ENCODE results near the gene ALAD. TPM values are rescaled to one million over a fixed set of nuclear protein-coding genes. Genes with fewer than 3 reads are reported as not detected.

The ALAD gene
- total and polyA plus RNA-seq, 2 donors (not counting 1 experiment from before 2014, with no cell fraction given): 13.1 to 42.1 TPM

- no peak overlapping the region for H3K27ac ChIP-seq (ENCODE audit: insufficient read depth, low read length)
- H3K9me3 ChIP-seq (ENCODE audit: control insufficient read depth, insufficient read depth, low read depth, low read length): no peaks in the 10 kb centered on the region
- no peak overlapping the region for H3K4me3 ChIP-seq (replicated peaks in 1 of 4; ENCODE audit: control extremely low read depth in 1 of 4, insufficient read depth in 1 of 4, low read depth in 3 of 4, low read length in 4 of 4)
- no peak overlapping the region for H3K9ac ChIP-seq (ENCODE audit: insufficient read depth, low read length)
- H3K36me3 ChIP-seq (ENCODE audit: control insufficient read depth, insufficient read depth, low read length): peaks cover 14% of the 10 kb centered on the region
- DNase-seq (ENCODE audit: low read depth in 2 of 2): no peak
- no peaks in the 10 kb centered on the region for H3K4me1 ChIP-seq (ENCODE audit: control insufficient read depth, extremely low read depth, insufficient read depth, low read length)
- no peaks in the 10 kb centered on the region for H3K79me2 ChIP-seq (ENCODE audit: control insufficient read depth, insufficient read depth, low read length)
- H3K27me3 ChIP-seq (ENCODE audit: control insufficient read depth, insufficient read depth, low read length): no peaks in the 10 kb centered on the region
- H3K4me2 ChIP-seq (ENCODE audit: extremely low read depth, insufficient read depth, low read length): no peak overlapping the region
- H2AFZ ChIP-seq (ENCODE audit: low read length): no peak overlapping the region
- TF ChIP-seq EZH2 (IDR thresholded peaks at IDR 0.05; ENCODE audit: low read length, missing control alignments): no peak
- TF ChIP-seq CTCF (conservative IDR thresholded peaks at IDR 0.05 in 1 of 2, IDR thresholded peaks at IDR 0.05 in 1 of 2; ENCODE audit: low read depth in 1 of 2, low read length in 2 of 2): no peak
- no peaks in the 10 kb centered on the region for H4K20me1 ChIP-seq (ENCODE audit: control insufficient read depth, extremely low read depth, insufficient read depth, low read length)
These were observed 12.3 kb downstream of the ALAD start for GRCh38 chr9:113388833-113389232.

- Histone ChIP-seq H3K36me3 (ENCODE audit: control insufficient read depth, insufficient read depth, low read length) (peaks cover 14% of the 10 kb centered on the region), H3K9ac (ENCODE audit: insufficient read depth, low read length) (no peak overlapping the region), H3K79me2 (ENCODE audit: control insufficient read depth, insufficient read depth, low read length) (no peaks in the 10 kb centered on the region), H3K27me3 (ENCODE audit: control insufficient read depth, insufficient read depth, low read length) (no peaks in the 10 kb centered on the region), H3K4me3 (replicated peaks in 1 of 4; ENCODE audit: control extremely low read depth in 1 of 4, insufficient read depth in 1 of 4, low read depth in 3 of 4, low read length in 4 of 4) (no peak overlapping the region), H3K4me1 (ENCODE audit: control insufficient read depth, extremely low read depth, insufficient read depth, low read length) (no peaks in the 10 kb centered on the region), H3K4me2 (ENCODE audit: extremely low read depth, insufficient read depth, low read length) (no peak overlapping the region), H4K20me1 (ENCODE audit: control insufficient read depth, extremely low read depth, insufficient read depth, low read length) (no peaks in the 10 kb centered on the region), H2AFZ (ENCODE audit: low read length) (no peak overlapping the region), H3K27ac (ENCODE audit: insufficient read depth, low read length) (no peak overlapping the region), H3K9me3 (ENCODE audit: control insufficient read depth, insufficient read depth, low read depth, low read length) (no peaks in the 10 kb centered on the region)
- DNase-seq (ENCODE audit: low read depth in 2 of 2): no peak
- TF ChIP-seq EZH2 (IDR thresholded peaks at IDR 0.05; ENCODE audit: low read length, missing control alignments) (no peak), CTCF (conservative IDR thresholded peaks at IDR 0.05 in 1 of 2, IDR thresholded peaks at IDR 0.05 in 1 of 2; ENCODE audit: low read depth in 1 of 2, low read length in 2 of 2) (no peak)
These were observed 13.4 kb downstream of the ALAD start for GRCh38 chr9:113387560-113388230.

GRCh38 chr9:113386571-113387393 lies 14.3 kb downstream of the ALAD start:
- Histone ChIP-seq H3K9ac (ENCODE audit: insufficient read depth, low read length) (no peak overlapping the region), H3K27ac (ENCODE audit: insufficient read depth, low read length) (no peak overlapping the region), H3K79me2 (ENCODE audit: control insufficient read depth, insufficient read depth, low read length) (no peaks in the 10 kb centered on the region), H3K4me1 (ENCODE audit: control insufficient read depth, extremely low read depth, insufficient read depth, low read length) (no peaks in the 10 kb centered on the region), H3K4me3 (replicated peaks in 1 of 4; ENCODE audit: control extremely low read depth in 1 of 4, insufficient read depth in 1 of 4, low read depth in 3 of 4, low read length in 4 of 4) (no peak overlapping the region), H3K4me2 (ENCODE audit: extremely low read depth, insufficient read depth, low read length) (no peak overlapping the region), H4K20me1 (ENCODE audit: control insufficient read depth, extremely low read depth, insufficient read depth, low read length) (no peaks in the 10 kb centered on the region), H3K27me3 (ENCODE audit: control insufficient read depth, insufficient read depth, low read length) (no peaks in the 10 kb centered on the region), H3K36me3 (ENCODE audit: control insufficient read depth, insufficient read depth, low read length) (peaks cover 14% of the 10 kb centered on the region), H3K9me3 (ENCODE audit: control insufficient read depth, insufficient read depth, low read depth, low read length) (no peaks in the 10 kb centered on the region), H2AFZ (ENCODE audit: low read length) (no peak overlapping the region)
- TF ChIP-seq CTCF (conservative IDR thresholded peaks at IDR 0.05 in 1 of 2, IDR thresholded peaks at IDR 0.05 in 1 of 2; ENCODE audit: low read depth in 1 of 2, low read length in 2 of 2): no peak
- TF ChIP-seq EZH2 (IDR thresholded peaks at IDR 0.05; ENCODE audit: low read length, missing control alignments): no peak
- no peak for DNase-seq (ENCODE audit: low read depth in 2 of 2)

Data from fibroblast of lung (primary cell).